Effector memory CD4-positive, alpha-beta T cell (primary cell): Measurements from ENCODE around the gene FBXL7.

ENCODE experiments used
- DNase-seq, 3 donors: peaks; one replicate each; pipeline ENCODE4 v3.0.0-alpha.2; 2020
- H3K27ac ChIP-seq: 2 replicates; pipeline ENCODE4 v1.7.0; 2013; ENCODE audit warnings: mild to moderate bottlenecking, low read length, moderate library complexity; ENCODE audit not compliant: insufficient read depth, poor library complexity, severe bottlenecking
- H3K27me3 ChIP-seq: replicated peaks from 2 replicates; pipeline ENCODE4 v1.7.0; 2013; ENCODE audit warnings: mild to moderate bottlenecking, low read length; ENCODE audit not compliant: insufficient read depth, control insufficient read depth, poor library complexity, severe bottlenecking
- H3K36me3 ChIP-seq: 2 replicates; pipeline ENCODE4 v1.7.0; 2013; ENCODE audit warnings: mild to moderate bottlenecking, low read length, moderate library complexity; ENCODE audit not compliant: control insufficient read depth, insufficient read depth
- H3K4me1 ChIP-seq: 2 replicates; pipeline ENCODE4 v1.7.0; 2013; ENCODE audit warnings: low read length, mild to moderate bottlenecking; ENCODE audit not compliant: control insufficient read depth, insufficient read depth, poor library complexity, severe bottlenecking
- H3K4me3 ChIP-seq: 2 replicates; pipeline ENCODE4 v1.7.0; 2013; ENCODE audit warnings: low read length, low read depth, mild to moderate bottlenecking; ENCODE audit not compliant: insufficient read depth, poor library complexity, severe bottlenecking
- H3K9me3 ChIP-seq: 2 replicates; pipeline ENCODE4 v1.7.0; 2013; ENCODE audit warnings: mild to moderate bottlenecking, low read length, moderate library complexity; ENCODE audit not compliant: control insufficient read depth

Gene FBXL7

GRCh38 chr5:15571618-15572017 lies 71.6 kb downstream of the FBXL7 start:
- DNase-seq: no peak
- Histone ChIP-seq H3K4me1 (no peaks in the 10 kb centered on the region), H3K27me3 (no peaks in the 10 kb centered on the region), H3K4me3 (no peak overlapping the region), H3K9me3 (no peaks in the 10 kb centered on the region), H3K27ac (no peak overlapping the region), H3K36me3 (no peaks in the 10 kb centered on the region)

- Histone ChIP-seq H3K27ac (no peak overlapping the region), H3K4me3 (no peak overlapping the region), H3K4me1 (no peaks in the 10 kb centered on the region), H3K36me3 (no peaks in the 10 kb centered on the region), H3K9me3 (no peaks in the 10 kb centered on the region), H3K27me3 (no peaks in the 10 kb centered on the region)
- no peak for DNase-seq
These were observed 73.6 kb downstream of the FBXL7 start for GRCh38 chr5:15573590-15573989.

DNA sequence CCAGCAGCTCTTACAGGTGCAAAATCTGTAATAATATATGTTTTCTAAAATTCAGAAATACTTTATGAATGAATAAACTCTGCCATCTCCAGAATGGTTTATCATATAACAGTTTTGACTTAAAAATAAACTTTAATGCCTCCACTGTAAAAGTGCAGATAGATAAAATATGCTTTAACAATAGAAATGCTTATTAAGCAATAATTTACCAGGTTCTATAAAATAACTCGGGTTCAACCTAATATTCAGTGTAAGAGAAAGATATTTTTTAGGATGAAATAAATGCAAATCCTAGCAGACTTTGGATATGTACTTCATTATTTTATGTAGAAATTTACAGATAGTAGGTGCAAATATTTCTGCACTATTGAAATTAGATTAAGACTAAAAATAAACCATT lies 74.1 kb downstream of the FBXL7 start:
- H3K9me3 ChIP-seq: no peaks in the 10 kb centered on the region
- H3K4me1 ChIP-seq: no peaks in the 10 kb centered on the region
- H3K27me3 ChIP-seq: no peaks in the 10 kb centered on the region
- H3K36me3 ChIP-seq: no peaks in the 10 kb centered on the region
- no peak for DNase-seq
- no peak overlapping the region for H3K27ac ChIP-seq
- no peak overlapping the region for H3K4me3 ChIP-seq

DNA sequence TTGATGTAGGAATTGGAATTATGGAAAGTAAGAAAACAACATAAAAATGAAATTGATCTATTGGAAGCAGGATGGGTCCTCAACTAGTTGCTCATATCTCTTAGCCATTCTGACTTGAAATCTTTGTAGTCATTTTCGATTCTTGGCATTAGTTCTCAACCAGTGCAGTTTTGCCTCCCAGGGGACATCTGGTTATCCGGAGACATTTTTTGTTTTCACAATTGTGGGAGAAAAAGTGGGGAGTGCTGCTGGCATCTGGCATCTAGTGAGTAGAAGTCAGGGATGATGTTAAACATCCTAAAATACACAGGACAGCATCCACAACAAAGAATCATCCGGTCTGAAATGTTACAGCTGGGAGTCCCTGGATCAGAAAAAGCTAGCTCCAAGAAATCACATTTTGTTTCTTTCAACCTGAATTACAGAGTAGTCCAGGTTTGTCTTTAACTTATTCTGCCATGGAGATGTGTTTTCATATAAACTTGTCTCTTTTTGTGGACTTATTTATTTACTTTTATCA lies 74.9 kb downstream of the FBXL7 start:
- no peaks in the 10 kb centered on the region for H3K27me3 ChIP-seq
- no peaks in the 10 kb centered on the region for H3K4me1 ChIP-seq
- H3K9me3 ChIP-seq: no peaks in the 10 kb centered on the region
- H3K36me3 ChIP-seq: no peaks in the 10 kb centered on the region
- H3K27ac ChIP-seq: no peak overlapping the region
- DNase-seq: no peak
- H3K4me3 ChIP-seq: no peak overlapping the region

DNA sequence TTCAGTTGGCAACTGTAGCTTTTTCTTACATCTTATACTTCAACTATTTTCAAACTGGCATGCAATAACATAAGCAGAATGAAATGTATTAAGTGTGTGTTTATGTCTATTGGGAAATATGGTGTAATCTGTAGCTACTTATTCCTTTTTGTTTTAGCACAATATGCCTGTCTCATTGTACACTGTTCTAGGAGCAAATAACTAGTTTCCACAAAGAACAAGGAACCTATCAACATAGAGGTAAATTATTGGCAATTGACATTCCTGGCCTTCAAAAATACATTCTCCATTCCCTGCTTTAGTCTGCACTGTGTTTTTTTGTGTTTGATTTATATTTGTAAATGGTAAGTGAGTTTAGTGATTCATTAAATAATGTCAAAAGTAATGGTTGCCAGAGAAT lies 75.7 kb downstream of the FBXL7 start:
- Histone ChIP-seq H3K36me3 (no peaks in the 10 kb centered on the region), H3K9me3 (no peaks in the 10 kb centered on the region), H3K4me3 (no peak overlapping the region), H3K27ac (no peak overlapping the region), H3K4me1 (no peaks in the 10 kb centered on the region), H3K27me3 (no peaks in the 10 kb centered on the region)
- DNase-seq: no peak

DNA sequence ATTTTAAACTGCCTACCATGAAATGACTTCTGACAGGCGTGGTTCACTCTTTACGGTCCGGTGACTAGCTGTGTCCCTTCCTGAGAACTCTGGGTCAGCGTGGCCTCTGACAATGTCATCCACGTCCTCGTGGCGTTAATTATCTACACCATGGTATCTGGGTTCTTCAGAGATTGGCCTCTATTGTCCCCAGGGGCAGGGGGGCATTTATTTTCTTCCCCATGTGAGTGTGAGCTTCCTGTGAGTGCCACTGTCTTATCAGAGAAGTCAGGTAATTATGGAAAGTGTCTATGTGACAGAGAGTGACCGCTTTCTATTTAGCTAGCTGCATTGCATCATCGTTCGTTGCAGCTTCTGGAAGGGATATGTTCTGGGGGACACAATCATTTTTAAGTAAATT lies 77.2 kb downstream of the FBXL7 start:
- H3K4me3 ChIP-seq: no peak overlapping the region
- no peaks in the 10 kb centered on the region for H3K27me3 ChIP-seq
- no peaks in the 10 kb centered on the region for H3K36me3 ChIP-seq
- no peaks in the 10 kb centered on the region for H3K4me1 ChIP-seq
- H3K27ac ChIP-seq: no peak overlapping the region
- no peaks in the 10 kb centered on the region for H3K9me3 ChIP-seq
- no peak for DNase-seq

- no peaks in the 10 kb centered on the region for H3K27me3 ChIP-seq
- DNase-seq: no peak
- no peaks in the 10 kb centered on the region for H3K9me3 ChIP-seq
- no peaks in the 10 kb centered on the region for H3K4me1 ChIP-seq
- H3K4me3 ChIP-seq: no peak overlapping the region
- no peaks in the 10 kb centered on the region for H3K36me3 ChIP-seq
- no peak overlapping the region for H3K27ac ChIP-seq
These were observed 77.9 kb downstream of the FBXL7 start for GRCh38 chr5:15577831-15578230.

GRCh38 chr5:15579193-15579990 lies 79.4 kb downstream of the FBXL7 start:
- Histone ChIP-seq H3K36me3 (no peaks in the 10 kb centered on the region), H3K27ac (no peak overlapping the region), H3K4me1 (no peaks in the 10 kb centered on the region), H3K4me3 (no peak overlapping the region), H3K9me3 (no peaks in the 10 kb centered on the region), H3K27me3 (no peaks in the 10 kb centered on the region)
- DNase-seq: no peak

DNA sequence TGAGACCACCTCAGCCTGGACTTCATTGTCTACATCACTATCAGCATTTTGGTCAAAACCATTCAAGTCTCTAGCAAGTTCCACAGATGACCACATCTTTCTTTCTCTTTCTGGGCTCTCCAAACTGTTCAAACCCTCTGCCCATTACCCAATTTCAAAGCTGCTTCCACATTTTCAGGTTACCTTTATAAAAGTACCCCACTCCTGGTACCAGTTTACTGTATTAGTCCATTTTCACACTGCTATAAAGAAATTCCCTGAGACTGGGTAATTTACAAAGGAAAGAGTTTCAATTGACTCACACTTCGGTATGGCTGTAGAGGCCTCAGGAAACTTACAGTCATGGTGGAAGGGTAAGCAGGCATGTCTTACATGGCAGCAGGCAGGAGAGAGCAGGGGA lies 84.5 kb downstream of the FBXL7 start:
- no peaks in the 10 kb centered on the region for H3K4me1 ChIP-seq
- no peak overlapping the region for H3K27ac ChIP-seq
- no peaks in the 10 kb centered on the region for H3K36me3 ChIP-seq
- no peak for DNase-seq
- no peaks in the 10 kb centered on the region for H3K27me3 ChIP-seq
- no peaks in the 10 kb centered on the region for H3K9me3 ChIP-seq
- no peak overlapping the region for H3K4me3 ChIP-seq

GRCh38 chr5:15585128-15585527 lies 85.1 kb downstream of the FBXL7 start:
- DNase-seq: no peak
- no peaks in the 10 kb centered on the region for H3K4me1 ChIP-seq
- no peaks in the 10 kb centered on the region for H3K9me3 ChIP-seq
- H3K27me3 ChIP-seq: no peaks in the 10 kb centered on the region
- H3K27ac ChIP-seq: no peak overlapping the region
- no peak overlapping the region for H3K4me3 ChIP-seq
- no peaks in the 10 kb centered on the region for H3K36me3 ChIP-seq
